Esophagus mucosa (tissue), 1 donor: ENCODE results near the gene ZBED1. TPM values are rescaled to one million over a fixed set of nuclear protein-coding genes. Genes with fewer than 3 reads are reported as not detected.
"Not testable (repeated sequence)": the region's sequence is repeated elsewhere in the genome, so short reads cannot be mapped to it uniquely, and the experiment has no call there.

ENCODE experiments used
- ATAC-seq: fragments of 200-7000 bp; cut with Tn5 transposase; one replicate; pipeline ENCODE4 v1.9.1; 2020
- total RNA-seq: library from RNA; stranded (reverse); gene quantifications from one replicate; pipeline ENCODE4 v1.2.4, GENCODE V29; 2023
- donor health status: DM: yes; HTN: yes; CAD: no.

Gene ZBED1
- total RNA-seq, 1 donor from 2014 or later = 16.0 TPM

GRCh38 chrX:2517055-2517454, 16.3 kb upstream of the ZBED1 start:
- ATAC-seq = no peak

DNA sequence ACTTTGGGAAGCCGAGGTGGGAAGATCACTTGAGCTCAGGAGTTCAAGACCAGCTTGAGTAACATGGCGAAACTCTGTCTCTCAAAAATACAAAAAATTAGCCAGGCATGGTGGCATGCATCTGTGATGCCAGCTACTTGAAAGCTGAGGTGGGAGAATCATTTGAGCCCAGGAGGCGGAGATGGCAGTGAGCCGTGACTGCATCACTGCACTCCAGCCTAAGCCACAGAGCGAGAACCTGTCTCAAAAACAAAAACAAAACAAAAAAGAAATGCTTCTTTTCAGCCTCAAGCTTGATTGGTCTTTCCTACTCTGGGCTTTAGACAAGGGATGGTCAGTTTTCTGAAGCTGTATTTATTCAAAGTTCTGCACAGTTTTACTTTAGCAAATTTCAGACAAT, 15.8 kb upstream of the ZBED1 start:
- no peak for ATAC-seq

DNA sequence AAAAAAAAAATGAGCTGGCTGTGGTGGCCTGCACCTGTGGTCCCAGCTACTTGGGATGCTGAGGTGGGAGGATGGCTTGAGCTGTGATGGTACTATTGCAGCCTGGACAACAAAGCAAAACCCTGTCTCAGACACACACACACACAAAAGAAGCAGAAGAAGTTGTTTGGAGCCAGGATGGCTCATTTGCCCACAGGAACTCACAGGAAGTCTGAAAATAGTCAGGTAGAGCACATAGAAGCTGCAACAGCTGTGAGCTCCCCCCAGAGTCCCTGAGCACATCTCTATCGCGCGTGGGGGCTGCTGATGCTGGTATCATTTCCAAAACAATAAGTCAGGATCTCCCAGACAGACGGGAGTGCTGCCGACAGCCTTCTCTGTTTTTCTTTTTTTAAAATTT, 13.4 kb upstream of the ZBED1 start:
- no peak for ATAC-seq

- ATAC-seq = no peak
These were observed 12.4 kb upstream of the ZBED1 start for GRCh38 chrX:2513121-2513664.

GRCh38 chrX:2512501-2512900, 11.7 kb upstream of the ZBED1 start:
- no peak for ATAC-seq

DNA sequence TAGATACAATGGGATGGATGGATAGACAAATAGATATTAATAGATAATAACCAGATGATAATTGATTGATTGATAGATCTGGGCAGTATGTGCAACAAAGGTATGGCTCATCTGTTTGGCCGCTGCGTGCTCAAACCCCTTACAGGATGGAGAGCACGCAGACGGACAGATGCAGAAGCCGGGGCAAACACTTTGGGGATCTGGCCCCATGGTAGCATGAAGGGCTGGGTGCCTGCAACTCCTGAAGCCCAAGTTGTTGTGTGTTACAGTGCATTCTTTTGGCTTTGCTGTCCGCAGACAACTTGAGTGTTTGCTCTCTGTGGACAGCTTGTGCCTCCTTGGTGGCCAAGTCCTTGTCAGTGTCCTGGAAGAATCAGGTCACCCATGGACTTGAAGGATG, 10.6 kb upstream of the ZBED1 start:
- no peak for ATAC-seq

DNA sequence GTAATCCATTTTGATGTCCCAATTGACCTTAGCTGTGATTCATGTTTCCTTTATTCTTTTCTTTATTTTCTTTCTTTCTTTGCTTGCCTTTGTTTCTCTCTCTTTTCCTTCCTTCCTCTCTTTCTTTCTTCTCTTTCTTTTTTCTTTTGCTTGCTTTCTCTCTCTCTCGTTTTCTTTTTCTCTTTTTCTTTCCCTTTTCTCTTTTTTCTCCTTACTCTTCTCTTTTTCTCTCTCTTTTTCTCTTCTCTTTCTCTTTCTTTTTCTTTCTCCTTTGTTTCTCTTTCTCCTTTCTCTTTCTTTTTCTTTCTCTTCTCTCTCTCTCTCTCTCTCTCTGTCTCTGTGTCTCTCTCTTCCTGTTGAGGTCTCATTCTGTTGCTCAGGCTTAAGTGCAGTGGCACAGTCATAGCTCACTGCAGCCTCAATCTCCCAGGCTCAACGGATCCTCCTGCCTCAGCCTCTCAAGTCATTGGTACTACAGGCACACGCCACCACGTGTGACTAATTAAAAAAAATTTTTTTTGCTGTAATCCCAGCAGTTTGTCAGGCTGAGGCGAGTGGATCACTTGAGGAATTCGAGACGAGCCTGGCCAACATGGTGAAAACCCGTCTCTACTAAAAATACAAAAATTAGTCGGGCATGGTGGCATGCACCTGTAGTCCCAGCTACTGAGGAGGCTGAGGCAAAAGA, 8.0 kb upstream of the ZBED1 start:
- no peak for ATAC-seq

GRCh38 chrX:2507904-2508627, 7.3 kb upstream of the ZBED1 start:
- no peak for ATAC-seq

- ATAC-seq = no peak
These were observed 6.4 kb upstream of the ZBED1 start for GRCh38 chrX:2507196-2507595.

- ATAC-seq = not testable (repeated sequence)
These were observed 4.6 kb upstream of the ZBED1 start for GRCh38 chrX:2505341-2505740.

- no peak for ATAC-seq
These were observed 4.0 kb upstream of the ZBED1 start for GRCh38 chrX:2504706-2505332.

DNA sequence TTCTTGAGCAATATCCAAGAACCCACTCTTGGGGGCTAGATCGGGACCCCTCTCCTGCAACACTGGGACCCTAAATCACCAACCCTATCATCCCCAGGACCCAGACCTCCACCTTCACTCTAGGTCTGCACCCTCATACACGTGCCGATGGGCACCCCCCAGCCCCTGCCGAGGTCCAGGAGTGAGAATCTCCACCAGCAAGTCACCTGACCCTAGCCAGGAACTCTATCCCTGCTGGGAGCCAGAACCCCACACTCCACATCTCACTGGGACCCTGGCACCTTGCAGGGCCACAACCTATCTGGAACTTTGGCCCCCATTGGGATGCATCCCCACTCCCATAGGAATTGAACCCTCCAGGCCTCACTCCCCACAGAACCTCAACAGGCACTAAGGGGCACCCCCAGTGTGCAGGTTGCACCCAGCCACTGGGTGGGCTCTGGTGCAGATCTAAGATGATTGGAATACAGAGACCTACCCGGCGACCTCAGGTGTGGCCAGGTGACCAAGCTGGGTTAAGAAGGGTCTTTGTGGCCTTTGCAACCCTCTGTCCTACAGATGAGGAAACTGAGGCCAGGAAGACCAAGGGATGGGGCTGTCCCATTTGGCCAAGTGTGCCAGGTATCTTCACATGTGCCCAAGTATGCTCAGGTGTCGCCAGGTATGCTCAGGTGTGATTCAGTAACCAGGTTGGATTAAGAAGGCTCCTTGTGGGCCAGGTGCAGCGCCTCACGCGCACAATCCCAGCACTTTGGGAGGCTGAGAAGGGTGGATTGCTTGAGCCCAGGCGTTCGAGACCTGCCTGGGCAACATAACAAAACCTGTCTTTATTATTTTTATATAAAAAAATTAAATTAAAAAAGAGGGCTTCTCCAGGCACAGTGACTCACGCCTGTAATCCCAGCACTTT, 3.1 kb upstream of the ZBED1 start:
- ATAC-seq = no peak

- no peak for ATAC-seq
These were observed 2.1 kb upstream of the ZBED1 start for GRCh38 chrX:2502668-2503519.

DNA sequence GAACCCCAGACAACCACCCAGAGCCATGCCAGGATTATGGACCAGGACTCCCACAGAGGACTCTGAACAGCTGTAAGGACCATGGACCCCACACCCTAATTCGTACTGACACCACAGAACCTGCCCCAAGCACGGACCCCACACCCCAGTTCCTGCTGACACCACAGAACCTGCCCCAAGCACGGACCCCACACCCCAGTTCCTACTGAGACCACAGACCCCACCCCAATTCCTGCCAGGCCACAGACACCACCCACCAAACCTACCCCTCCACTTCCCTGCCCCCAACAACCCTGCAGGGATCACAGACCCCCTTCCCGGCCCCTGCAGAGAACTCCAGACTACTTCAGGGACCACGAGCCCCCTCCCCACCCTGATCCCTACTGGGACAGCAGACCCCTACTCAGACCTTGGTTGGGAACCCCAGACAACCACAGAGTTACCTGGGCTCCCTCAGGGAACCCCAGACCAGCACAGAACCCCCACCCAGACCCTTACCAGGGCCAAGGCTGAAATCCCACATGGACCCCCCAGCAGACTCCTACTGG, 1.4 kb upstream of the ZBED1 start:
- ATAC-seq = no peak

DNA sequence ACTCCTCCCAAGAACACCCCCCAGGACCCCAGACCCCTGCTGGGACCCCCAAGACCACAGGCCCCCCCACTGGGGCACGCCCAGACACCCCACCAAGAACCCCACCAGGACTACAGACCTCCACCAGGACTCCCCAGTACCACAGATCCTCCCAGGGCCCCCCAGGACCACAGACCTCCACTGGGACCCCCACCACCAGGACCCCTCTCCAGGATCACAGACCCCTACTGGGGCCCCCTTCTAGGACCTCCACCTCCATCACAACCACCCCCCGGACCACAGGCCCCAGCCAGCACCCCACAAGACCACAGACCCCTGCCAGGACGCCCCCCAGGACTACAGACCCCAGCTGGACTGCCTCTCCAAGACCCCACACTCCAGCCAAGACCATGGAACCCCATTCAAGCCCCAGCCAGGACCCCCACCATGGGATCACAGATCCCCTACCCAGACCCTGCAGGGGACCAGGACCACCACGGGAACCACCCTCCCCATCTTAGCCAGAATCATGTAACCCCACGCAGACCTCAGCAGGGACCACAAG, 855 bp upstream of the ZBED1 start:
- peak; percentile 29 for ATAC-seq

DNA sequence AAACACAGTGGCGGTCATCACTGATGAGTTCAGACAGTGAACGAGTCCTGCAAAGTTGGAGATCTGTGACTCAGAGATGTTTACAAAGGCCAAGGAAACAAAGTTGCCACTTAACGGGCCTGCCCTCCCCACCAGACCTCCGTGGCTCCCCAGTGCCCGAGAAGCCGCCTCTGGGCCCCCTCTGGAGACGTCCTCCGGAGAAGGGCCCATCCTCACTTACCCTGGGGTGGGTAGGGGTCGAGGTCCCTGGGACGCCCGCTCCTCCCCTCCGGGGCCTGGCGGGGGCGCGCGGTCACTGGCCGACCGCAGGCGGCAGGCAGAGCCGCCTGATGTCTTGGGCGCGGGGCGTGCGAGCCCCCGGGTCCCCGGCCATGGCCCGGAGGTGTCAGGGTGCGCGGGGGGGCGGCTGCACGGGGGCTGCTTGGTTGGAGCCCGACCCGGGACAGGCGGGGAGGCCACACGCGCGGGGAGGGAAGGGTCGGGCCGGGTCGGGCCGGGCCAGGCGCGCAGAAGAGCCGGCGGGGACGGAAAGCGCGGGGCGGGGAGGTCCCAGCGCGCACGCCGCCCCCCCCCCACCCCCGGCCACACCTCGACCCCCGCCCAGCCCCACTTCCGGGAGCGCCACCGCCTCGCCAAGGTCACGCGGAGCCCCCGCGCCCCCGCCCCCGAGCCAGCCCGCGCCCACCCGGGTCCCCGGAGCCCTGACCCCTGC, 529 bp downstream of the ZBED1 start:
- peak; percentile 60 for ATAC-seq

DNA sequence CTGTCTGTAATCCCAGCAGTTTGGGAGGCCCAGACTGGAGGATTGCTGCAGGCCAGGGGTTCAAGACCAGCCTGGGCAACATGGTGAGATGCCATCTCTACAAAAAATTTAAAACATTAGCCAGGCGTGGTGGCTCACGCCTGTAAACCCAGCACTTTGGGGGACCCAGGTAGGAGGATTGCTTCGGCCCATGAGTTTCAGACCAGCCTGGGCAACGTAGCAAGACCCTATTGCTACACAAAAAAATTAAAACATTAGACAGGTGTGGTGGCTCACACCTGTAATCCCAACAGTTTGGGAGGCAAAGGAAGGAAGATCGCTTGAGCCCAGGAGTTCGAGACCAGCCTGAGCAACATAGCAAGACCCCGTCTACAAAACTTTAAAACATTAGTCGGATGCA, 1.3 kb downstream of the ZBED1 start:
- no peak for ATAC-seq

GRCh38 chrX:2498781-2499302, 1.9 kb downstream of the ZBED1 start:
- ATAC-seq = no peak

DNA sequence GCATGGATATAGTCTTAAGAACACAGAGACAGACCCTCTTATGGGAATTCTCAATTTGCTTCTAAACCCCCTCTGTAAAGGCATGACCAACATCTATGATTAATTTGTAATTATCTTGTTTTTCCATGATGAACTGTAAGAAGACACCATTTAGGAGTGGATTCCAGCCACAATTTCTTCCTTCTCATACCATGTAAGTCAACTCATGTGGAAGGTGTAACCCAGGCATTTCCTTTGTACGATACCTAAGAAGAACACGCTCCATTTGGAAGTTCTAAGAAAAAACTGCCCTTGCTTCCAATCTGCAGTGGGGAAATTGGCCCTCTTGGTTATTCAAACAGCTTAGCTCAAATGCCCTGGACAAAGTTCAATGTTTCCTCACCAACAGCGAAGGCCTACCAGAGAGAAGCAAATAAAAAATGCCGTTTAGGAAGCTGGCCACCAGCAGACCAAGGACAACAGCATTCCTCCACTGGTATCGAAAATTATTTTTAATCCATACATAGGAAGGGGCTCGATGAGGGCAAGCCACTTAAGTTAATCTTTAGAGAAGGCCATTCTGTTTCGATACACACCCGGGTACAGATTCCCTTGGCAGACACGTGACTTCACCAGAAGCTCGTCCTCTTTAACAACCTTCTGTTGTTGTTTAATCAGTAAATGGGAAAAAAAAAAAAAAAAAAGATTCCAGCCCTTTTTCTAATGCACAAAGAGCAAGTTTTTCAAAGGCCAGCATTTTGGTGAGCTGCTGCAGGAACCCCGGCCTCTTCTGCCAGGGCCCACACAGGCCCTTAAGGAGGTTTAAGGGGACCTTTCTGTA, 2.6 kb downstream of the ZBED1 start:
- ATAC-seq = no peak
